Cerebellar cortex (tissue), 1 donor: ENCODE results near the gene SART3.
"Not testable (repeated sequence)": the region's sequence is repeated elsewhere in the genome, so short reads cannot be mapped to it uniquely, and the experiment has no call there.

Source experiments
- DNase-seq: peaks from one replicate; pipeline ENCODE4 v3.0.0-alpha.2; 2015; ENCODE audit warnings: low spot score

The SART3 gene

GRCh38 chr12:108563136-108563803 lies 2.3 kb upstream of the SART3 start:
- peak; percentile 89 for DNase-seq

GRCh38 chr12:108562348-108563135 lies 1.6 kb upstream of the SART3 start, which contains the start of gene ISCU:
ISCU (plus strand) TSS chr12:108562596; CDS start chr12:108562623, 27 bp downstream.
- DNase-seq: peak; percentile 98

GRCh38 chr12:108561852-108562347 lies 927 bp upstream of the SART3 start:
- DNase-seq: peak; percentile 48

GRCh38 chr12:108560321-108560721 lies 652 bp downstream of the SART3 start:
- DNase-seq: no peak

GRCh38 chr12:108559748-108560147 lies 1.2 kb downstream of the SART3 start:
- no peak for DNase-seq

GRCh38 chr12:108559007-108559655 lies 1.8 kb downstream of the SART3 start:
- DNase-seq: no peak

GRCh38 chr12:108555383-108555782 lies 5.6 kb downstream of the SART3 start:
- not testable (repeated sequence) for DNase-seq

- no peak for DNase-seq
Measured at GRCh38 chr12:108553799-108554198, 7.2 kb downstream of the SART3 start.

- DNase-seq: no peak
Measured at GRCh38 chr12:108551535-108551934, 9.4 kb downstream of the SART3 start.

- no peak for DNase-seq
Measured at GRCh38 chr12:108548954-108549521, 11.9 kb downstream of the SART3 start.

GRCh38 chr12:108547686-108548085 lies 13.3 kb downstream of the SART3 start:
- no peak for DNase-seq

- no peak for DNase-seq
Measured at GRCh38 chr12:108543652-108544051, 17.3 kb downstream of the SART3 start.

GRCh38 chr12:108542320-108542719 lies 18.7 kb downstream of the SART3 start:
- no peak for DNase-seq

GRCh38 chr12:108538616-108539195 lies 22.3 kb downstream of the SART3 start:
- no peak for DNase-seq

- DNase-seq: no peak
Measured at GRCh38 chr12:108538146-108538545, 22.8 kb downstream of the SART3 start.

- DNase-seq: no peak
Measured at GRCh38 chr12:108531929-108532848, 28.8 kb downstream of the SART3 start.

GRCh38 chr12:108530161-108530560 lies 30.8 kb downstream of the SART3 start:
- DNase-seq: no peak

- DNase-seq: no peak
Measured at GRCh38 chr12:108527166-108527496, 33.8 kb downstream of the SART3 start.

GRCh38 chr12:108526482-108527165 lies 34.3 kb downstream of the SART3 start:
- DNase-seq: no peak

- no peak for DNase-seq
Measured at GRCh38 chr12:108525681-108526080, 35.3 kb downstream of the SART3 start.
